Measurements from ENCODE around the gene TLE5.

TLE5 gene

DNA sequence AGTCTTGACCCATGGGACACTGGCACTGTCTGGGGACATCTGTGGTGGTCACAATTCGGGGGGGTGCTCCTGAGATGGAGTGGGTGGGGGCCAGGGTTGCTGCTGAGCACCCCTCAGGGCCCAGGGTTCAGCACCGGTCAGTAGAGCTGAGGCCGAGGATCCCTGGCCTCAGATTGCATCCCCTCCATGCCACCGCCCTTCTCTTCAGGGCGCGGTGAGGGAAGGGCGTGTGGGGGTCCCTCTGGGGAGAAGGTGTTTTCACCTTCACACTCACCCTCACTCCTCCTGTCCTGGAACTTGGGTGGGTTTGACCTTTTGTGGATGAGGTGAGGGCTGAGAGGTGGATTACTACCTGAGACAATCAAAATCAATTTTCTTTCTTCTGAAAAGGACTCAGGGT is 45.4 kb upstream of the TLE5 start:
- Histone ChIP-seq H3K27me3 (no peaks in the 10 kb centered on the region), H3K36me3 (peaks cover 5% of the 10 kb centered on the region; the same call in 1 of the 2 replicates), H3K4me3 (ENCODE audit: low read depth, low read length) (no peak overlapping the region), H3K9me3 (no peaks in the 10 kb centered on the region), H3K4me1 (no peaks in the 10 kb centered on the region)
- TF ChIP-seq, protein P1, sequence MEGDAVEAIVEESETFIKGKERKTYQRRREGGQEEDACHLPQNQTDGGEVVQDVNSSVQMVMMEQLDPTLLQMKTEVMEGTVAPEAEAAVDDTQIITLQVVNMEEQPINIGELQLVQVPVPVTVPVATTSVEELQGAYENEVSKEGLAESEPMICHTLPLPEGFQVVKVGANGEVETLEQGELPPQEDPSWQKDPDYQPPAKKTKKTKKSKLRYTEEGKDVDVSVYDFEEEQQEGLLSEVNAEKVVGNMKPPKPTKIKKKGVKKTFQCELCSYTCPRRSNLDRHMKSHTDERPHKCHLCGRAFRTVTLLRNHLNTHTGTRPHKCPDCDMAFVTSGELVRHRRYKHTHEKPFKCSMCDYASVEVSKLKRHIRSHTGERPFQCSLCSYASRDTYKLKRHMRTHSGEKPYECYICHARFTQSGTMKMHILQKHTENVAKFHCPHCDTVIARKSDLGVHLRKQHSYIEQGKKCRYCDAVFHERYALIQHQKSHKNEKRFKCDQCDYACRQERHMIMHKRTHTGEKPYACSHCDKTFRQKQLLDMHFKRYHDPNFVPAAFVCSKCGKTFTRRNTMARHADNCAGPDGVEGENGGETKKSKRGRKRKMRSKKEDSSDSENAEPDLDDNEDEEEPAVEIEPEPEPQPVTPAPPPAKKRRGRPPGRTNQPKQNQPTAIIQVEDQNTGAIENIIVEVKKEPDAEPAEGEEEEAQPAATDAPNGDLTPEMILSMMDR (IDR thresholded peaks at IDR 0.05; ENCODE audit: low read depth, low read length): no peak
- no peak for DNase-seq

DNA sequence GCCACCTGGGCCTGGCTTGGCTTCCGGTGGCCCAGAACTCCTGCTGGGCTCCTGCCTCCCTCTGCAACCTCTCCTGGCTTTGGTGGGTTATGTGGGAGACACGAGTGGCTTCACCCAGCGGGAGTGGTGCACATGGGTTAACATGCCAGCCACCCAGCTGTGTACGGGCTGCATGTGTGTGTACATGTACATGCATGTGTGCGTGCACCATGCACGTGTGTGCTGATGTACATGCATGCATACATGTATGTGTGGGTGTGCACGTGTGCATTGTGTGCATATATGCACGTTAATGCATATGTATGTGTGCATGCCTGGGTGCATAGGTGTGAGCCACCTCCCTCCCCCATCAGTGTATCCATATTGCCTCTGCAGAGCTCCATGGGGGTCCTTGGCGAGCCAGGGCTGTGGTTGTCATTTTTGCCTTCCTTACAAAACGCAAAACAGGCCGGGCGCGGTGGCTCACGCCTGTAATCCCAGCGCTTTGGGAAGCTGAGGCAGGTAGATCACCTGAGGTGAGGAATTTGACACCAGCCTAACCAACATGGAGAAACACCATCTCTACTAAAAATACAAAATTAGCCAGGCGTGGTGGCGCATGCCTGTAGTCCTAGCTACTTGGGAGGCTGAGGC is 44.3 kb upstream of the TLE5 start:
- no peaks in the 10 kb centered on the region for H3K4me1 ChIP-seq
- no peak overlapping the region for H3K4me3 ChIP-seq (ENCODE audit: low read depth, low read length)
- DNase-seq: no peak
- no peaks in the 10 kb centered on the region for H3K27me3 ChIP-seq
- H3K36me3 ChIP-seq: peaks cover 5% of the 10 kb centered on the region; the same call in 1 of the 2 replicates
- TF ChIP-seq, protein P1 (IDR thresholded peaks at IDR 0.05; ENCODE audit: low read depth, low read length): no peak
- H3K9me3 ChIP-seq: no peaks in the 10 kb centered on the region

DNA sequence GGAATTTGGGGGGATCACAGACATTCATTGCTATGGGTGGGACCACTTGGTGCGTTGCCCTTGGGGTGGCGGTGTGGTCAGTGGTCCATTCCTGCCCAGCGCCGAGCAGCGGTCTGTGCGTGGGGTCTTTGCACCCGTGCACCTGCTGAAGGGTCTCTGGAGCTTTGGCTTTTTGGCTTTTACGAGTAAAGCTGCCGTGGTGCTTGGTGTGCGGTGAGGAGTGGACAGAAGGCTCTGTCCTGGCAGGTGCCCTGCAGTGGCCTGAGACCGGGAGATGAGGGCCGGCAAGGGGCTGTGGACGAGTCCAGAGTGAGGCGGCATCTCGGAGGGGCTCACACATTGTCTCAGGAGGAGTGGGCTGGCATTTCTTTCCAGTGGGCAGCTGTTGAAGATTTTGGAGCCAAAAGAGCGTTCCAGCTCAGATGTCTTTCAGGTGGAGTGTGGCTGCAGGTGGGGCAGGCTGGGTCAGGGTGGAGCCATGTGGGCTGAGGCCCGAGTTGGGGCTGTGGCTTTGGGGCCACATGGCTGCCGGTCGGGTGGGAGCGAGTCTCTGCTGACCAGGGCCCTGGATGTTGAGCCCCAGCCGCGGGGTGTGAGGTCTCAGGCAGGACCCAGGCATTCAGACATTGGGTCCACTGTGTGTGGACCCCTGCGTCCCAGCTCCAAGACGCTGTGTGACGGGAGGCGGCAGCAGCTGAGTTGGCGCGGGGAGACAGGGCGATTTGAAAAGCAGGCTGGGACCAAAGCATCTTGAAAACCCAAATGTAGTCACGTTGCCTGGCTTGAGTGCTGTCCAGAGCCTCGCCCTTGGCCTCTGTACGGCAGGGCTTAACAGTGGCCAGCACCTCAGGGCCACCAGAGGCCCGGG is 43.6 kb upstream of the TLE5 start:
- Histone ChIP-seq H3K4me3 (ENCODE audit: low read depth, low read length) (no peak overlapping the region), H3K4me1 (peaks cover 3% of the 10 kb centered on the region), H3K36me3 (peaks cover 5% of the 10 kb centered on the region; the same call in 1 of the 2 replicates), H3K27me3 (no peaks in the 10 kb centered on the region), H3K9me3 (no peaks in the 10 kb centered on the region)
- TF ChIP-seq, protein P1 (IDR thresholded peaks at IDR 0.05; ENCODE audit: low read depth, low read length): no peak
- no peak for DNase-seq

DNA sequence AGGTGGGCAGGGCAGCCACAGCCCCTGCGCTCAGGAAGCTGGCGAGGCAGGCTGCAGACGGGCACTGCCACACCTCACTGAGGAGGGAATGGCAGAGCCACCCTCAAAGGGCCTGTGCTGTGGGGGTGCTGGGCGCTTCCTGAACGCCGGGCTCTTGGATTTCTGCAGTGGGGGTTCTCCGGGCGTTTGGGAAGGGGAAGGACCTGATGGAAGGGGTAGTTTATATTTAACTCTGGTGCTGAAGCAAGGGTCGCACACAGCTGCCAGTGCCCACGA is 42.4 kb upstream of the TLE5 start:
- peaks cover 13% of the 10 kb centered on the region for H3K4me1 ChIP-seq
- no peaks in the 10 kb centered on the region for H3K9me3 ChIP-seq
- DNase-seq: no peak
- no peaks in the 10 kb centered on the region for H3K36me3 ChIP-seq
- H3K27me3 ChIP-seq: no peaks in the 10 kb centered on the region
- no peak overlapping the region for H3K4me3 ChIP-seq (ENCODE audit: low read depth, low read length)
- TF ChIP-seq, protein P1 (IDR thresholded peaks at IDR 0.05; ENCODE audit: low read depth, low read length): no peak

DNA sequence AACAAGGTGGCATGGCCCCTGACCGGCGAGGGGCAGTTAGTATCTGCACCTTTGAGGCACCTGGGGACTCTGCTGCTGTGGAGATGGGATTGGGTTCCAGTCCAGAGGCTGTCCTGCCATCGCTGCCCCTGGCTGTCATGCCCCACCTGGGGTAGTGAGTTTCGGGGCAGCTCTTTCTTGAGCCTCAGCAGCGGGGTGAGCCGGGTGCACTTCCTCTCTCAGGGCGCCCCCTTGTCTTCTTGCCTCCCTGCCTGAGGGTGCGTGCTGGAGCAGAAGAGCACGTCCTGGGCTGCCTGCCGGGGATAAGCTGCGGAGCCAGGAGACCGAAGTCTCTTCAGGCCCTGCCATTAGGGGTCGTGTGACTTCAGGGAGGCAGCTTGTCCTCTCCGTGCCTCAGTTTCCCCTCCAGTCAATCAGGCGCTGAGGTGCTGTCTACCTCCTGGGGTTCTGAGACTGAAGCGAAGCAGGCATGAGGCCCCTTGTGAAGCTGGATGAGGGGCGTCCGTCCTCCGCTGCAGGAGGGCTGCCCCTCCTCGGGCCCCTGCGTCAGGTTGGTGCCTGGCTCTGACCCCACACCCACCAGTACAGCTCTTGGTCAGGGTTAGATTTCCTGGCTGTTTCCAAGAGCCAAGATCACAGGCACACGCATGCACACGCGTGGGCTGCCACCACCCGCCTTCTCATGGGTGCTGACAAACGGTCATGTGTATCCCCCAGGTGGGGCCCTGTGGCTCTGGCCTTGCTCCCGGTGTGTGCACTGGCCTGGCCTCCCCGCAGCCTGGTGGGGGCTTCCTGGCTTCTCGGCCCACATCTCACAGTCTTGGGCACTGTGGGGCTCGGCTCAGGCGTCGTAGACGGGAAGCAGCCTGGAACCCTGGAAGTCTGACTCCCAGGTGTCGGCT is 40.2 kb upstream of the TLE5 start:
- H3K36me3 ChIP-seq: no peaks in the 10 kb centered on the region
- TF ChIP-seq, protein P1 (IDR thresholded peaks at IDR 0.05; ENCODE audit: low read depth, low read length): no peak
- H3K4me3 ChIP-seq (ENCODE audit: low read depth, low read length): no peak overlapping the region
- no peaks in the 10 kb centered on the region for H3K9me3 ChIP-seq
- H3K27me3 ChIP-seq: no peaks in the 10 kb centered on the region
- peaks cover 21% of the 10 kb centered on the region for H3K4me1 ChIP-seq
- DNase-seq: no peak
